WERI-Rb-1 (cell line): Measurements from ENCODE around the gene ING5.

ENCODE experiments used
- DNase-seq: peaks from one replicate; pipeline ENCODE4 v3.0.0-alpha.2; 2020
- H3K27ac ChIP-seq: fragments of 250-450 bp; sonication (Bioruptor Pico); 2 replicates; pipeline ENCODE4 v1.5.1; 2020; ENCODE audit warnings: mild to moderate bottlenecking, moderate library complexity
- H3K27me3 ChIP-seq: fragments of 250-450 bp; sonication (Bioruptor Pico); 2 replicates; pipeline ENCODE4 v1.5.1; 2021; ENCODE audit warnings: mild to moderate bottlenecking, low read depth, moderate library complexity; ENCODE audit not compliant: insufficient read depth, severe bottlenecking
- H3K36me3 ChIP-seq: fragments of 250-450 bp; sonication (Bioruptor Pico); 2 replicates; pipeline ENCODE4 v1.5.1; 2020; ENCODE audit warnings: mild to moderate bottlenecking, moderate library complexity
- H3K4me3 ChIP-seq: 2 replicates; pipeline ENCODE4 v1.5.1; 2011; ENCODE audit warnings: low read depth, mild to moderate bottlenecking, control low read depth, low read length
- H3K9me3 ChIP-seq: fragments of 250-450 bp; sonication (Bioruptor Pico); 2 replicates; pipeline ENCODE4 v1.5.1; 2021; ENCODE audit warnings: mild to moderate bottlenecking, moderate library complexity; ENCODE audit not compliant: severe bottlenecking
- CTCF ChIP-seq: IDR thresholded peaks from 2 replicates; pipeline ENCODE4 v1.5.1; 2011; ENCODE audit warnings: low read depth, mild to moderate bottlenecking, control low read depth, inconsistent platforms, low read length

ING5 gene

GRCh38 chr2:241763551-241764274 lies 61.9 kb downstream of the ING5 start:
- Histone ChIP-seq H3K36me3 (peaks cover 14% of the 10 kb centered on the region), H3K9me3 (no peaks in the 10 kb centered on the region), H3K27me3 (no peaks in the 10 kb centered on the region), H3K27ac (no peak overlapping the region), H3K4me3 (no peak overlapping the region)
- no peak for DNase-seq
- TF ChIP-seq CTCF, result no peak

GRCh38 chr2:241764275-241765241 lies 62.7 kb downstream of the ING5 start:
- Histone ChIP-seq H3K36me3 (peaks cover 7% of the 10 kb centered on the region), H3K27ac (no peak overlapping the region), H3K9me3 (no peaks in the 10 kb centered on the region), H3K27me3 (no peaks in the 10 kb centered on the region), H3K4me3 (no peak overlapping the region)
- TF ChIP-seq CTCF, result peak; percentile 22; the same call in 1 of the 2 replicates
- DNase-seq, result no peak

- Histone ChIP-seq H3K27ac (no peak overlapping the region), H3K4me3 (no peak overlapping the region), H3K9me3 (no peaks in the 10 kb centered on the region), H3K36me3 (no peaks in the 10 kb centered on the region), H3K27me3 (no peaks in the 10 kb centered on the region)
- no peak for DNase-seq
- TF ChIP-seq CTCF, result no peak
Observed at GRCh38 chr2:241767464-241768250, 65.8 kb downstream of the ING5 start.

GRCh38 chr2:241768251-241768711 lies 66.4 kb downstream of the ING5 start:
- no peak for TF ChIP-seq CTCF
- no peak for DNase-seq

GRCh38 chr2:241768850-241769249 lies 67.0 kb downstream of the ING5 start:
- Histone ChIP-seq H3K27ac (no peak overlapping the region), H3K4me3 (no peak overlapping the region), H3K9me3 (no peaks in the 10 kb centered on the region), H3K27me3 (no peaks in the 10 kb centered on the region), H3K36me3 (no peaks in the 10 kb centered on the region)
- DNase-seq, result no peak
- no peak for TF ChIP-seq CTCF

More at GRCh38 chr2:241768251-241768711, 66.4 kb downstream of the ING5 start:
- Histone ChIP-seq H3K36me3 (no peaks in the 10 kb centered on the region), H3K4me3 (no peak overlapping the region), H3K9me3 (no peaks in the 10 kb centered on the region), H3K27ac (no peak overlapping the region), H3K27me3 (no peaks in the 10 kb centered on the region)
